ENCODE measurements around the gene CENATAC. TPM values are rescaled to one million over a fixed set of nuclear protein-coding genes. Genes with fewer than 3 reads are reported as not detected.

CENATAC gene
- total and polyA plus RNA-seq, 9 of the 15 experiments (the other 6 are each of a cell fraction or from before 2014, with no cell fraction given), result 2.4 to 25.5 (median 13.7) TPM

- POLR2A ChIA-PET, result interaction anchor here (0.6 to 1.2 kb wide), 6 partner anchors 11 to 295 kb away, joined by 3 to 4 read pairs (median 4); no protein-coding TSS in a partner anchor
- no TSS peak for BruUV-seq (replicated peaks)
- Histone ChIP-seq H3K4me1 (replicated peaks in 1 of 2; ENCODE audit: control insufficient read depth in 2 of 2, insufficient read depth in 2 of 2, low read length in 2 of 2) (peaks cover 45 to 53% of the 10 kb centered on the region in 2 experiments), H3K27ac (ENCODE audit: extremely low read depth, low read depth, low read length) (peak overlapping the region; percentile 92), H2AFZ (ENCODE audit: low read depth, low read length) (peak overlapping the region; percentile 35; the same call in 1 of the 2 replicates), H3K4me3 (peak overlapping the region; percentile 92; the same call in 1 of the 2 replicates), H3K27me3 (ENCODE audit: control insufficient read depth in 2 of 2, insufficient read depth in 2 of 2, low read length in 2 of 2) (no peaks in the 10 kb centered on the region), H3K36me3 (ENCODE audit: control insufficient read depth, insufficient read depth, low read length) (peaks cover 52% of the 10 kb centered on the region), H3K79me2 (ENCODE audit: control insufficient read depth, insufficient read depth, low read length) (peaks cover 43% of the 10 kb centered on the region), H3K9ac (ENCODE audit: insufficient read depth in 1 of 2, low read depth in 2 of 2, low read length in 2 of 2) (peak overlapping the region; percentile 86 to 99; a peak in 3 of 4 replicates), H4K20me1 (replicated peaks; ENCODE audit: control insufficient read depth, insufficient read depth, low read length) (peaks cover 20% of the 10 kb centered on the region), H3K9me3 (replicated peaks; ENCODE audit: control insufficient read depth, insufficient read depth, low read depth, low read length) (no peaks in the 10 kb centered on the region), H3K4me2 (ENCODE audit: insufficient read depth, low read length) (peak overlapping the region; percentile 98), H3K9me1 (ENCODE audit: control insufficient read depth, insufficient read depth, low read length) (no peaks in the 10 kb centered on the region)
- WGBS (ENCODE audit: insufficient coverage, low coverage, missing lambda C conversion rate), result 15% methylated on average over 1 of the region's 1 CpG
- in situ Hi-C loops (cut with MboI), result no loop called here
- CTCF ChIA-PET (ENCODE audit: low intra/inter-chr PET ratio), result no interaction called here
- intact Hi-C loops (cut with micrococcal nuclease), result no loop called here
- TF ChIP-seq ZKSCAN1 (IDR thresholded peaks at IDR 0.05; ENCODE audit: low read depth, low read length) (0 out of 2 replicates have a peak, but pooled peaks have one; percentile 31), DPF2 (IDR thresholded peaks at IDR 0.05) (0 out of 2 replicates have a peak, but pooled peaks have one; percentile 12), MNT (conservative IDR thresholded peaks at IDR 0.05) (peak in 1 of 2 experiments; percentile 31; a peak in 1 of 4 replicates), TAL1 (IDR thresholded peaks at IDR 0.05) (peak; percentile 50; the same call in 1 of the 2 replicates), ARID1B (IDR thresholded peaks at IDR 0.05) (peak; percentile 57), ARID2 (IDR thresholded peaks at IDR 0.05) (no peak), EGR1 (conservative IDR thresholded peaks at IDR 0.05) (peak; percentile 60), KLF6 (CRISPR knock-in tag; IDR thresholded peaks at IDR 0.05; ENCODE audit: borderline replicate concordance) (no peak), ZBTB17 (CRISPR knock-in tag; IDR thresholded peaks at IDR 0.05) (no peak), NCOR1 (IDR thresholded peaks at IDR 0.05) (peak; percentile 69; the same call in 1 of the 2 replicates), CBFA2T3 (IDR thresholded peaks at IDR 0.05) (peak; percentile 82), TCF3 (CRISPR knock-in tag; IDR thresholded peaks at IDR 0.05) (peak; percentile 59; the same call in 1 of the 2 replicates), BCLAF1 (IDR thresholded peaks at IDR 0.05; ENCODE audit: borderline replicate concordance in 1 of 2, control insufficient read depth in 1 of 2, low read depth in 2 of 2, low read length in 1 of 2) (no peak), CBFA2T2 (conservative IDR thresholded peaks at IDR 0.05) (peak; percentile 56), MAX (CRISPR knock-in tag; IDR thresholded peaks at IDR 0.05) (peak; percentile 13; the same call in 1 of the 2 replicates), TEAD4 (IDR thresholded peaks at IDR 0.05; ENCODE audit: low read length) (peak; percentile 31; the same call in 1 of the 2 replicates), TEAD4 (CRISPR knock-in tag; IDR thresholded peaks at IDR 0.05; ENCODE audit: borderline replicate concordance) (no peak)
- ATAC-seq, result peak; percentile 2; the same call in 2 of the 3 replicates
- DNase-seq (ENCODE audit: extremely low read depth in 1 of 4, low spot score in 3 of 4), result peak in 2 of 4 experiments; percentile 67 to 68
- no peak for FAIRE-seq
Observed at GRCh38 chr11:119029069-119029339, 31.1 kb downstream of the CENATAC start.
